IMR-90 (cell line): Measurements from ENCODE around the gene DNAJC5. TPM values are rescaled to one million over a fixed set of nuclear protein-coding genes. Genes with fewer than 3 reads are reported as not detected.
A peak's percentile ranks its signal among the peaks of the same experiment; 100 is the strongest.

Experiments used
- ATAC-seq: fragments of 200-7000 bp; cut with Tn5 transposase; 2 replicates; pipeline ENCODE4 v1.9.1; 2020; ENCODE audit warnings: low read depth, mild to moderate bottlenecking, moderate library complexity
- BruUV-seq: library from RNA; stranded (reverse); fragments of 400-500 nt; replicated peaks from 2 replicates; lab custom pipeline; 2021; lab: Mats Ljungman, UMichigan
- CTCF ChIA-PET: fragments of 300-600 bp; formaldehyde crosslinking; extraction: SDS; loops from one replicate; lab custom pipeline; 2021; ENCODE audit warnings: antibody characterized with exemption; lab: Yijun Ruan, JAX
- POLR2A ChIA-PET: fragments of 300-600 bp; sonication (Branson Sonifier 250); formaldehyde crosslinking; loops from one replicate; lab custom pipeline; 2022; ENCODE audit warnings: antibody characterized with exemption; ENCODE audit not compliant: unreplicated experiment; lab: Charles Lee
- DNase-seq: peaks from one replicate; pipeline ENCODE4 v3.0.0; 2013
- H2AFZ ChIP-seq: replicated peaks from 2 replicates; pipeline ENCODE3; 2013; ENCODE audit warnings: low read length, mild to moderate bottlenecking; ENCODE audit not compliant: poor library complexity
- H2AK5ac ChIP-seq: 2 replicates; pipeline ENCODE4 v1.6.1; 2013; ENCODE audit warnings: low read depth, low read length, inconsistent platforms
- H2AK9ac ChIP-seq: replicated peaks from 2 replicates; pipeline ENCODE3; 2013; ENCODE audit warnings: mild to moderate bottlenecking, low read depth, low read length, moderate library complexity; ENCODE audit not compliant: poor library complexity
- H2BK120ac ChIP-seq: 2 replicates; pipeline ENCODE4 v1.6.1; 2013; ENCODE audit warnings: low read depth, low read length, inconsistent platforms
- H2BK15ac ChIP-seq: 3 replicates; pipeline ENCODE4 v1.6.1; 2013; ENCODE audit warnings: low read depth, low read length, inconsistent platforms
- H2BK20ac ChIP-seq: 2 replicates; pipeline ENCODE4 v1.6.1; 2013; ENCODE audit warnings: low read depth, mild to moderate bottlenecking, inconsistent platforms, low read length, moderate library complexity
- H2BK5ac ChIP-seq: 2 replicates; pipeline ENCODE4 v1.6.1; 2013; ENCODE audit warnings: mild to moderate bottlenecking, low read depth, low read length, inconsistent platforms; ENCODE audit not compliant: poor library complexity, severe bottlenecking
- H3K14ac ChIP-seq: replicated peaks from 2 replicates; pipeline ENCODE4 v1.6.1; 2013; ENCODE audit warnings: low read depth, low read length, inconsistent platforms
- H3K18ac ChIP-seq: 2 replicates; pipeline ENCODE4 v1.6.1; 2013; ENCODE audit warnings: low read depth, low read length, control low read depth
- H3K23ac ChIP-seq: 2 replicates; pipeline ENCODE4 v1.6.1; 2013; ENCODE audit warnings: low read depth, low read length, inconsistent platforms
- H3K27ac ChIP-seq: 2 replicates; pipeline ENCODE4 v1.5.1; 2013; ENCODE audit warnings: mild to moderate bottlenecking, control low read depth, low read length; ENCODE audit not compliant: insufficient read depth
- H3K27me3 ChIP-seq: 2 replicates; pipeline ENCODE4 v1.6.1; 2013; ENCODE audit warnings: low read length; ENCODE audit not compliant: control insufficient read depth, insufficient read depth
- H3K36me3 ChIP-seq: 2 replicates; pipeline ENCODE4 v1.6.1; 2013; ENCODE audit warnings: low read length, mixed read lengths; ENCODE audit not compliant: control insufficient read depth, insufficient read depth
- H3K4ac ChIP-seq: 2 replicates; pipeline ENCODE4 v1.6.1; 2013; ENCODE audit warnings: low read depth, low read length, inconsistent platforms
- H3K4me1 ChIP-seq: 2 replicates; pipeline ENCODE4 v1.6.1; 2013; ENCODE audit warnings: low read length, mixed read lengths; ENCODE audit not compliant: control insufficient read depth, insufficient read depth
- H3K4me2 ChIP-seq: 2 replicates; pipeline ENCODE4 v1.6.1; 2013; ENCODE audit warnings: low read depth, mild to moderate bottlenecking, control low read depth, low read length, moderate library complexity
- H3K4me3 ChIP-seq: 2 replicates; pipeline ENCODE4 v1.5.1; 2013; ENCODE audit warnings: low read depth, mild to moderate bottlenecking, control low read depth, low read length, moderate library complexity; ENCODE audit not compliant: insufficient read depth
- H3K56ac ChIP-seq: 2 replicates; pipeline ENCODE4 v1.6.1; 2013; ENCODE audit warnings: low read length, inconsistent platforms; ENCODE audit not compliant: insufficient read depth; ENCODE audit errors: extremely low read depth
- H3K79me1 ChIP-seq, 2 experiments: 2 replicates each; pipeline ENCODE4 v1.6.1; 2013; ENCODE audit warnings: low read length in 2 of 2, inconsistent platforms in 1 of 2, low read depth in 1 of 2
- H3K9ac ChIP-seq: 2 replicates; pipeline ENCODE4 v1.6.1; 2013; ENCODE audit warnings: low read depth, low read length, control low read depth
- H3K9me1 ChIP-seq: 2 replicates; pipeline ENCODE4 v1.6.1; 2013; ENCODE audit warnings: low read length, inconsistent platforms; ENCODE audit not compliant: insufficient read depth
- H3K9me3 ChIP-seq: 2 replicates; pipeline ENCODE4 v1.6.1; 2013; ENCODE audit warnings: low read length; ENCODE audit not compliant: control insufficient read depth, insufficient read depth
- H4K20me1 ChIP-seq: 2 replicates; pipeline ENCODE4 v1.6.1; 2013; ENCODE audit warnings: low read length, inconsistent platforms; ENCODE audit not compliant: insufficient read depth
- H4K5ac ChIP-seq: 2 replicates; pipeline ENCODE4 v1.6.1; 2013; ENCODE audit warnings: mild to moderate bottlenecking, low read depth, low read length, control low read depth
- H4K8ac ChIP-seq, 2 experiments: 2 replicates each; pipeline ENCODE4 v1.6.1; 2013; ENCODE audit warnings: low read depth in 2 of 2, low read length in 2 of 2, control low read depth in 1 of 2, inconsistent platforms in 1 of 2
- H4K91ac ChIP-seq: 2 replicates; pipeline ENCODE4 v1.6.1; 2013; ENCODE audit warnings: low read depth, low read length, inconsistent platforms; ENCODE audit not compliant: insufficient read depth
- BHLHE40 ChIP-seq: fragments of 150-350 bp; IDR thresholded peaks from 2 replicates; pipeline ENCODE4 v1.6.1; 2016; ENCODE audit warnings: mild to moderate bottlenecking, low read depth, low read length
- CEBPB ChIP-seq: IDR thresholded peaks from 2 replicates; pipeline ENCODE4 v1.6.1; 2012; ENCODE audit warnings: low read depth, low read length, improper control_type of control experiment
- FOS ChIP-seq: fragments of 150-350 bp; IDR thresholded peaks from 2 replicates; pipeline ENCODE4 v1.6.1; 2016; ENCODE audit warnings: low read depth, low read length
- MAFK ChIP-seq: IDR thresholded peaks from 2 replicates; pipeline ENCODE4 v1.6.1; 2012; ENCODE audit warnings: low read depth, low read length, improper control_type of control experiment
- MAZ ChIP-seq: IDR thresholded peaks from 2 replicates; pipeline ENCODE4 v1.6.1; 2012; ENCODE audit warnings: low read depth, mild to moderate bottlenecking, low read length, improper control_type of control experiment, moderate library complexity, borderline replicate concordance
- MXI1 ChIP-seq: IDR thresholded peaks from 2 replicates; pipeline ENCODE4 v1.6.1; 2012; ENCODE audit warnings: low read depth, mild to moderate bottlenecking, low read length, moderate library complexity, borderline replicate concordance
- NFE2L2 ChIP-seq: fragments of 150-350 bp; IDR thresholded peaks from 2 replicates; pipeline ENCODE4 v1.6.1; 2016; ENCODE audit warnings: low read depth, mild to moderate bottlenecking, low read length
- POLR2A ChIP-seq: IDR thresholded peaks from 2 replicates; pipeline ENCODE4 v1.6.1; 2012; ENCODE audit warnings: mild to moderate bottlenecking, low read depth, low read length
- RAD21 ChIP-seq: IDR thresholded peaks from 2 replicates; pipeline ENCODE4 v1.6.1; 2012; ENCODE audit warnings: low read length, improper control_type of control experiment
- RCOR1 ChIP-seq: IDR thresholded peaks from 2 replicates; pipeline ENCODE4 v1.6.1; 2012; ENCODE audit warnings: mild to moderate bottlenecking, low read length, improper control_type of control experiment; ENCODE audit not compliant: insufficient replicate concordance
- RFX5 ChIP-seq: IDR thresholded peaks from 2 replicates; pipeline ENCODE4 v1.8.0; 2012; ENCODE audit warnings: low read depth, mild to moderate bottlenecking, low read length, moderate library complexity
- SMC3 ChIP-seq: fragments of 150-350 bp; IDR thresholded peaks from 2 replicates; pipeline ENCODE4 v1.6.1; 2016; ENCODE audit warnings: low read depth, mild to moderate bottlenecking, antibody characterized with exemption, low read length, moderate library complexity
- WGBS, 2 experiments: methylation state at CpG; one replicate each; pipeline versions ENCODE4 v1.1.5 to v1.1.7; 2013; ENCODE audit warnings: missing lambda C conversion rate in 2 of 2; ENCODE audit not compliant: insufficient read length in 1 of 2; ENCODE audit errors: extremely low coverage in 2 of 2; 5-methylcytosine and 5-hydroxymethylcytosine counted together
- dilution Hi-C: fragments of 300-500 bp; cut with HindIII; formaldehyde crosslinking; loops from one replicate; pipeline ENCODE4 v1.14.3; 2018; ENCODE audit warnings: low sequenced_read_pairs; ENCODE audit not compliant: unreplicated experiment
- in situ Hi-C: fragments of 300-500 bp; cut with MboI; formaldehyde crosslinking; loops from 3 replicates; pipeline ENCODE4 v1.14.3; 2019; ENCODE audit warnings: low sequenced_read_pairs, inconsistent platforms, mixed read lengths
- intact Hi-C: fragments of 100-400 bp; cut with micrococcal nuclease; formaldehyde crosslinking; loops from 2 replicates; pipeline ENCODE4 v1.10.0; 2022
- polyA plus RNA-seq, 3 experiments: library from polyadenylated mRNA; depleted of rRNA; stranded (reverse); fragments of >200 nt; gene quantifications; 2 replicates each; pipeline ENCODE4 v1.2.3, GENCODE V29; 2012; ENCODE audit warnings: low replicate concordance in 1 of 3
- total RNA-seq: library from RNA; depleted of rRNA; stranded (reverse); fragments of >200 nt; gene quantifications from 2 replicates; pipeline ENCODE4 v1.2.3, GENCODE V29; 2012
- TF ChIP-seq, protein P1 (sequence below): fragments of 150-350 bp; IDR thresholded peaks from 2 replicates; pipeline ENCODE4 v1.6.1; 2017; ENCODE audit warnings: mild to moderate bottlenecking, antibody characterized with exemption, low read length, low read depth
- TF ChIP-seq, protein P2 (sequence below): conservative IDR thresholded peaks from 2 replicates; pipeline ENCODE4 v1.5.1; 2012; ENCODE audit warnings: mild to moderate bottlenecking, low read depth, low read length, improper control_type of control experiment
- TF ChIP-seq, protein P3 (sequence below): fragments of 150-350 bp; IDR thresholded peaks from 2 replicates; pipeline ENCODE4 v1.6.1; 2016; ENCODE audit warnings: low read depth, mild to moderate bottlenecking, low read length, moderate library complexity, borderline replicate concordance

The DNAJC5 gene
- total and polyA plus RNA-seq, 2 of the 4 experiments (the other 2 are of a cell fraction) = 35.6 to 45.2 TPM

GRCh38 chr20:63942969-63943807, 48.3 kb downstream of the DNAJC5 start:
- no peak overlapping the region for H3K9ac ChIP-seq
- H2BK5ac ChIP-seq = no peak overlapping the region
- peaks cover 14 to 75% of the 10 kb centered on the region in 2 experiments for H3K79me1 ChIP-seq
- H2AFZ ChIP-seq = peak overlapping the region; percentile 44
- no peak overlapping the region for H3K4me2 ChIP-seq
- no peaks in the 10 kb centered on the region for H3K27me3 ChIP-seq
- no peak overlapping the region for H3K56ac ChIP-seq
- H4K20me1 ChIP-seq = peaks cover 88% of the 10 kb centered on the region
- H3K36me3 ChIP-seq = peaks cover 55% of the 10 kb centered on the region
- no peaks in the 10 kb centered on the region for H3K4me1 ChIP-seq
- in situ Hi-C loops (no loop called here), intact Hi-C loops (no loop called here), dilution Hi-C loops (no loop called here)
- no peak overlapping the region for H4K8ac ChIP-seq
- H2AK5ac ChIP-seq = no peak overlapping the region
- H3K27ac ChIP-seq = no peak overlapping the region
- no TSS peak for BruUV-seq
- no peak overlapping the region for H3K14ac ChIP-seq
- no peak overlapping the region for H3K4me3 ChIP-seq
- H3K9me3 ChIP-seq = no peaks in the 10 kb centered on the region
- no peak overlapping the region for H3K4ac ChIP-seq
- DNase-seq = no peak
- ATAC-seq = no peak
- WGBS, 2 experiments = 62% methylated on average over 5 of the region's 19 CpGs; no CpG with 5 or more reads in 1 of the 2 experiments
- H2BK20ac ChIP-seq = no peak overlapping the region
- H4K91ac ChIP-seq = no peak overlapping the region
- H4K5ac ChIP-seq = no peak overlapping the region
- ChIA-PET CTCF (no interaction called here), POLR2A (no interaction called here)
- peaks cover 4% of the 10 kb centered on the region; the same call in 1 of the 2 replicates for H3K9me1 ChIP-seq
- H2BK15ac ChIP-seq = no peak overlapping the region
- H3K23ac ChIP-seq = no peak overlapping the region
- peak overlapping the region; percentile 45 for H2AK9ac ChIP-seq
- no peak overlapping the region for H2BK120ac ChIP-seq
- no peak overlapping the region for H3K18ac ChIP-seq
- no peak for TF ChIP-seq CEBPB
- TF ChIP-seq FOS = no peak
- TF ChIP-seq, protein P1, sequence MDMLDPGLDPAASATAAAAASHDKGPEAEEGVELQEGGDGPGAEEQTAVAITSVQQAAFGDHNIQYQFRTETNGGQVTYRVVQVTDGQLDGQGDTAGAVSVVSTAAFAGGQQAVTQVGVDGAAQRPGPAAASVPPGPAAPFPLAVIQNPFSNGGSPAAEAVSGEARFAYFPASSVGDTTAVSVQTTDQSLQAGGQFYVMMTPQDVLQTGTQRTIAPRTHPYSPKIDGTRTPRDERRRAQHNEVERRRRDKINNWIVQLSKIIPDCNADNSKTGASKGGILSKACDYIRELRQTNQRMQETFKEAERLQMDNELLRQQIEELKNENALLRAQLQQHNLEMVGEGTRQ = no peak
- TF ChIP-seq POLR2A = no peak
- TF ChIP-seq, protein P2, sequence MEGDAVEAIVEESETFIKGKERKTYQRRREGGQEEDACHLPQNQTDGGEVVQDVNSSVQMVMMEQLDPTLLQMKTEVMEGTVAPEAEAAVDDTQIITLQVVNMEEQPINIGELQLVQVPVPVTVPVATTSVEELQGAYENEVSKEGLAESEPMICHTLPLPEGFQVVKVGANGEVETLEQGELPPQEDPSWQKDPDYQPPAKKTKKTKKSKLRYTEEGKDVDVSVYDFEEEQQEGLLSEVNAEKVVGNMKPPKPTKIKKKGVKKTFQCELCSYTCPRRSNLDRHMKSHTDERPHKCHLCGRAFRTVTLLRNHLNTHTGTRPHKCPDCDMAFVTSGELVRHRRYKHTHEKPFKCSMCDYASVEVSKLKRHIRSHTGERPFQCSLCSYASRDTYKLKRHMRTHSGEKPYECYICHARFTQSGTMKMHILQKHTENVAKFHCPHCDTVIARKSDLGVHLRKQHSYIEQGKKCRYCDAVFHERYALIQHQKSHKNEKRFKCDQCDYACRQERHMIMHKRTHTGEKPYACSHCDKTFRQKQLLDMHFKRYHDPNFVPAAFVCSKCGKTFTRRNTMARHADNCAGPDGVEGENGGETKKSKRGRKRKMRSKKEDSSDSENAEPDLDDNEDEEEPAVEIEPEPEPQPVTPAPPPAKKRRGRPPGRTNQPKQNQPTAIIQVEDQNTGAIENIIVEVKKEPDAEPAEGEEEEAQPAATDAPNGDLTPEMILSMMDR = no peak
- no peak for TF ChIP-seq RAD21
- no peak for TF ChIP-seq BHLHE40
- no peak for TF ChIP-seq MAZ
- TF ChIP-seq MAFK = no peak
- TF ChIP-seq, protein P3, sequence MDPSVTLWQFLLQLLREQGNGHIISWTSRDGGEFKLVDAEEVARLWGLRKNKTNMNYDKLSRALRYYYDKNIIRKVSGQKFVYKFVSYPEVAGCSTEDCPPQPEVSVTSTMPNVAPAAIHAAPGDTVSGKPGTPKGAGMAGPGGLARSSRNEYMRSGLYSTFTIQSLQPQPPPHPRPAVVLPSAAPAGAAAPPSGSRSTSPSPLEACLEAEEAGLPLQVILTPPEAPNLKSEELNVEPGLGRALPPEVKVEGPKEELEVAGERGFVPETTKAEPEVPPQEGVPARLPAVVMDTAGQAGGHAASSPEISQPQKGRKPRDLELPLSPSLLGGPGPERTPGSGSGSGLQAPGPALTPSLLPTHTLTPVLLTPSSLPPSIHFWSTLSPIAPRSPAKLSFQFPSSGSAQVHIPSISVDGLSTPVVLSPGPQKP = no peak
- no peak for TF ChIP-seq SMC3
- no peak for TF ChIP-seq MXI1
- no peak for TF ChIP-seq RCOR1
- no peak for TF ChIP-seq NFE2L2
- TF ChIP-seq RFX5 = no peak
